GM12891 (cell line): ENCODE measurements around the gene LIPH.

ENCODE experiments used
- POLR2A ChIP-seq: IDR thresholded peaks from 2 replicates; pipeline ENCODE4 v1.6.1; 2011; ENCODE audit warnings: low read depth, low read length, control low read depth
- POLR2AphosphoS5 ChIP-seq: IDR thresholded peaks from 2 replicates; pipeline ENCODE4 v1.6.1; 2011; ENCODE audit warnings: low read depth, low read length, control low read depth

DNA sequence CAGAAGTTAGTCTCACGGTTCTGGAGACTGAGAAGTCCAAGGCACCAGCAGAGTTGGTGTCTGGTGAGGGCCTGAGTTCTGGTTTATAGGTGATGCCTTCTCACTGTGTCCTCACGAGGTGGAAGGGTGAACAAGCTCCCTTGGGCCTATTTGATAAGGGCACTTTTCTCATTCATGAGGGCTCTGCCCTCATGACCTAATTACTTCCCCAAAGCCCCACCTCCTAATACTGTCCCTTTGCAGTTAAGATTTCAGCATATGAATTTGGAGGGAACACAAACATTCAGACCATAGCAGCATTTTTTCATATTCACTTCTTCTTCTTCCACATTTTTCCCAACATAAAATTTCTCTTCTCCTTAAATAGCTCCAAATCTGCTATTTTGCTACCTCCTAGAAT, 95.0 kb downstream of the LIPH start:
- TF ChIP-seq POLR2A (no peak), POLR2AphosphoS5 (no peak)
